Prostate gland (tissue), 2 donors: ENCODE measurements around the gene SPRYD3. TPM values are rescaled to one million over a fixed set of nuclear protein-coding genes. Genes with fewer than 3 reads are reported as not detected.

Experiments
- DNase-seq: peaks from one replicate; pipeline ENCODE4 v3.0.0-alpha.2; 2019; ENCODE audit warnings: low spot score
- H3K27ac ChIP-seq, 2 donors: fragments of 200-600 bp; sonication (generic); 2 replicates each; pipeline ENCODE4 v1.5.1; 2017 to 2019
- H3K27me3 ChIP-seq: fragments of 200-600 bp; sonication (generic); replicated peaks from 2 replicates; pipeline ENCODE4 v1.5.1; 2019; ENCODE audit not compliant: insufficient read depth
- H3K36me3 ChIP-seq, 2 donors: fragments of 200-600 bp; sonication (generic); 1 replicate in 1 of 2; 2 replicates in 1 of 2; pipeline versions ENCODE4 v1.5.1 to v1.8.1; 2017 to 2019
- H3K4me1 ChIP-seq: fragments of 200-600 bp; sonication (generic); replicated peaks from 2 replicates; pipeline ENCODE4 v1.5.1; 2019
- H3K4me3 ChIP-seq, 2 donors: fragments of 200-600 bp; sonication (generic); 2 replicates each; pipeline ENCODE4 v1.5.1; 2017 to 2019
- H3K9me3 ChIP-seq: fragments of 200-600 bp; sonication (generic); 2 replicates; pipeline ENCODE4 v1.5.1; 2017
- CTCF ChIP-seq, 4 experiments: fragments of 200-600 bp in 2 of 4; fragments of 450-650 bp in 2 of 4; sonication (generic) in 2 of 4; IDR thresholded peaks; 1 replicate in 3 of 4; 2 replicates in 1 of 4; pipeline ENCODE4 v1.5.1; 2016 to 2019; ENCODE audit warnings: antibody characterized with exemption in 4 of 4, mild to moderate bottlenecking in 2 of 4, moderate library complexity in 2 of 4
- POLR2A ChIP-seq: fragments of 450-650 bp; IDR thresholded peaks from one replicate; pipeline ENCODE4 v1.6.1; 2016; ENCODE audit warnings: antibody characterized with exemption, mild to moderate bottlenecking
- POLR2AphosphoS5 ChIP-seq: sonication (generic); formaldehyde crosslinking; IDR thresholded peaks from one replicate; pipeline ENCODE4 v1.6.1; 2017; ENCODE audit warnings: antibody characterized with exemption
- WGBS: methylation state at CpG from one replicate; pipeline ENCODE4 v1.1.5; 2018; 5-methylcytosine and 5-hydroxymethylcytosine counted together
- intact Hi-C: fragments of 100-400 bp; cut with DNase I; formaldehyde crosslinking; loops from one replicate; pipeline ENCODE4 v1.14.2; 2022
- total RNA-seq, 2 donors: library from RNA; depleted of rRNA; stranded (reverse); fragments of >200 nt; gene quantifications; one replicate each; pipeline ENCODE4 v1.1.0, GENCODE V29; 2016

SPRYD3 gene
- total RNA-seq, 2 donors from 2014 or later = 38.7 to 54.4 TPM

- no peaks in the 10 kb centered on the region for H3K4me1 ChIP-seq
- H3K9me3 ChIP-seq = no peaks in the 10 kb centered on the region
- no peak overlapping the region for H3K27ac ChIP-seq
- H3K36me3 ChIP-seq = no peaks in the 10 kb centered on the region
- DNase-seq = no peak
- WGBS = 65% methylated on average over 12 of the region's 12 CpGs
- H3K4me3 ChIP-seq = no peak overlapping the region
- no peak for TF ChIP-seq POLR2AphosphoS5
- no peak for TF ChIP-seq POLR2A
- TF ChIP-seq CTCF (IDR thresholded peaks at IDR 0.05) = no peak
- intact Hi-C loops = no loop called here
- no peaks in the 10 kb centered on the region for H3K27me3 ChIP-seq
Observed at GRCh38 chr12:53120685-53121525, 41.7 kb upstream of the SPRYD3 start.

- H3K9me3 ChIP-seq = no peaks in the 10 kb centered on the region
Observed at GRCh38 chr12:53118751-53119300, 39.6 kb upstream of the SPRYD3 start.

GRCh38 chr12:53115891-53116648, 36.9 kb upstream of the SPRYD3 start:
- TF ChIP-seq CTCF (IDR thresholded peaks at IDR 0.05) (no peak), POLR2A (no peak), POLR2AphosphoS5 (no peak)
- Histone ChIP-seq H3K4me3 (no peak overlapping the region), H3K9me3 (no peaks in the 10 kb centered on the region), H3K36me3 (no peaks in the 10 kb centered on the region), H3K4me1 (no peaks in the 10 kb centered on the region), H3K27me3 (no peaks in the 10 kb centered on the region), H3K27ac (no peak overlapping the region)
- WGBS = 82% methylated on average over 8 of the region's 8 CpGs
- intact Hi-C loops = no loop called here
- no peak for DNase-seq

More at GRCh38 chr12:53118751-53119300, 39.6 kb upstream of the SPRYD3 start:
- Histone ChIP-seq H3K27me3 (no peaks in the 10 kb centered on the region), H3K27ac (no peak overlapping the region), H3K36me3 (no peaks in the 10 kb centered on the region), H3K4me3 (no peak overlapping the region), H3K4me1 (no peaks in the 10 kb centered on the region)
- intact Hi-C loops = no loop called here
- TF ChIP-seq POLR2AphosphoS5 (no peak), CTCF (IDR thresholded peaks at IDR 0.05) (no peak)
- no peak for DNase-seq
- WGBS = 91% methylated on average over 8 of the region's 8 CpGs

- no peak overlapping the region for H3K27ac ChIP-seq
- intact Hi-C loops = no loop called here
- H3K4me3 ChIP-seq = no peak overlapping the region
- H3K27me3 ChIP-seq = no peaks in the 10 kb centered on the region
- H3K36me3 ChIP-seq = no peaks in the 10 kb centered on the region
- 87% methylated on average over 33 of the region's 33 CpGs for WGBS
- TF ChIP-seq CTCF (IDR thresholded peaks at IDR 0.05) (no peak), POLR2AphosphoS5 (no peak), POLR2A (no peak)
- H3K9me3 ChIP-seq = no peaks in the 10 kb centered on the region
- H3K4me1 ChIP-seq = no peaks in the 10 kb centered on the region
- no peak for DNase-seq
Observed at GRCh38 chr12:53115112-53115890, 36.1 kb upstream of the SPRYD3 start.
